HEK293 (cell line): ENCODE results near the gene HPSE.

ENCODE experiments used
- AEBP2 ChIP-seq: fragments of 450-650 bp; formaldehyde crosslinking; IDR thresholded peaks from 2 replicates; pipeline ENCODE4 v1.5.1; 2016; ENCODE audit warnings: missing biosample characterization, missing genetic modification characterization, borderline replicate concordance
- IKZF3 ChIP-seq: fragments of 450-650 bp; IDR thresholded peaks from 2 replicates; pipeline ENCODE4 v1.5.0; 2018; ENCODE audit warnings: missing biosample characterization, mild to moderate bottlenecking, missing genetic modification characterization, moderate library complexity
- KLF10 ChIP-seq: fragments of 450-650 bp; IDR thresholded peaks from 2 replicates; pipeline ENCODE4 v1.5.1; 2018; ENCODE audit warnings: missing biosample characterization, mild to moderate bottlenecking, missing genetic modification characterization
- KLF16 ChIP-seq: fragments of 450-650 bp; formaldehyde crosslinking; IDR thresholded peaks from 2 replicates; pipeline ENCODE4 v1.5.1; 2017; ENCODE audit warnings: missing biosample characterization, missing genetic modification characterization
- MYNN ChIP-seq: fragments of 450-650 bp; formaldehyde crosslinking; IDR thresholded peaks from 2 replicates; pipeline ENCODE4 v1.5.1; 2016; ENCODE audit warnings: missing biosample characterization, missing genetic modification characterization, borderline replicate concordance
- PBX3 ChIP-seq: sonication (generic); formaldehyde crosslinking; IDR thresholded peaks from 2 replicates; pipeline ENCODE4 v1.8.1; 2022; ENCODE audit warnings: mild to moderate bottlenecking, moderate library complexity, missing genetic modification reagents
- SALL2 ChIP-seq: fragments of 450-650 bp; formaldehyde crosslinking; IDR thresholded peaks from 2 replicates; pipeline ENCODE4 v1.5.0; 2017; ENCODE audit warnings: missing biosample characterization, mild to moderate bottlenecking, missing genetic modification characterization, borderline replicate concordance
- YY1 ChIP-seq: fragments of 450-650 bp; formaldehyde crosslinking; IDR thresholded peaks from 2 replicates; pipeline ENCODE4 v1.5.1; 2018; ENCODE audit warnings: missing biosample characterization, missing genetic modification characterization
- ZBTB1 ChIP-seq: fragments of 450-650 bp; formaldehyde crosslinking; IDR thresholded peaks from 2 replicates; pipeline ENCODE4 v1.5.1; 2016; ENCODE audit warnings: missing biosample characterization, missing genetic modification characterization
- ZBTB26 ChIP-seq: fragments of 450-650 bp; formaldehyde crosslinking; optimal IDR thresholded peaks from 2 replicates; pipeline ENCODE3; 2016; ENCODE audit warnings: missing biosample characterization, mild to moderate bottlenecking, missing genetic modification characterization
- ZFHX2 ChIP-seq: fragments of 450-650 bp; formaldehyde crosslinking; conservative IDR thresholded peaks from 2 replicates; pipeline ENCODE4 v1.5.1; 2016; ENCODE audit warnings: missing biosample characterization, missing genetic modification characterization
- ZNF202 ChIP-seq: fragments of 450-650 bp; formaldehyde crosslinking; IDR thresholded peaks from 2 replicates; pipeline ENCODE4 v1.5.1; 2016; ENCODE audit warnings: missing biosample characterization, missing genetic modification characterization, borderline replicate concordance
- ZNF248 ChIP-seq: fragments of 450-650 bp; formaldehyde crosslinking; IDR thresholded peaks from 2 replicates; pipeline ENCODE4 v1.5.1; 2017; ENCODE audit warnings: missing biosample characterization, missing genetic modification characterization
- ZNF514 ChIP-seq: fragments of 450-650 bp; formaldehyde crosslinking; IDR thresholded peaks from 2 replicates; pipeline ENCODE4 v1.5.1; 2016; ENCODE audit warnings: missing biosample characterization, missing genetic modification characterization
- ZNF518A ChIP-seq: fragments of 450-650 bp; formaldehyde crosslinking; conservative IDR thresholded peaks from 2 replicates; pipeline ENCODE4 v1.5.1; 2016; ENCODE audit warnings: low read depth, missing biosample characterization, missing genetic modification characterization
- ZNF529 ChIP-seq: fragments of 450-650 bp; formaldehyde crosslinking; IDR thresholded peaks from 2 replicates; pipeline ENCODE4 v1.5.1; 2017; ENCODE audit warnings: missing genetic modification characterization, missing biosample characterization; ENCODE audit not compliant: insufficient replicate concordance
- ZNF544 ChIP-seq: fragments of 450-650 bp; formaldehyde crosslinking; IDR thresholded peaks from 2 replicates; pipeline ENCODE4 v1.5.0; 2017; ENCODE audit warnings: missing biosample characterization, missing genetic modification characterization
- ZNF548 ChIP-seq: fragments of 450-650 bp; formaldehyde crosslinking; IDR thresholded peaks from 2 replicates; pipeline ENCODE4 v1.5.1; 2016; ENCODE audit warnings: missing biosample characterization, missing genetic modification characterization
- ZNF561 ChIP-seq: fragments of 450-650 bp; IDR thresholded peaks from 2 replicates; pipeline ENCODE4 v1.5.1; 2018; ENCODE audit warnings: missing biosample characterization, missing genetic modification characterization, borderline replicate concordance
- ZNF596 ChIP-seq: fragments of 450-650 bp; IDR thresholded peaks from 2 replicates; pipeline ENCODE4 v1.5.0; 2018; ENCODE audit warnings: missing biosample characterization, mild to moderate bottlenecking, missing genetic modification characterization, moderate library complexity
- ZNF654 ChIP-seq: fragments of 450-650 bp; formaldehyde crosslinking; IDR thresholded peaks from 2 replicates; pipeline ENCODE4 v1.5.1; 2016; ENCODE audit warnings: low read depth, missing biosample characterization, missing genetic modification characterization
- ZNF660 ChIP-seq: fragments of 450-650 bp; IDR thresholded peaks from 2 replicates; pipeline ENCODE4 v1.5.1; 2018; ENCODE audit warnings: missing biosample characterization, mild to moderate bottlenecking, missing genetic modification characterization
- ZNF664 ChIP-seq: fragments of 450-650 bp; formaldehyde crosslinking; IDR thresholded peaks from 2 replicates; pipeline ENCODE4 v1.5.1; 2016; ENCODE audit warnings: missing biosample characterization, missing genetic modification characterization
- ZNF677 ChIP-seq: fragments of 450-650 bp; IDR thresholded peaks from 2 replicates; pipeline ENCODE4 v1.5.0; 2018; ENCODE audit warnings: missing biosample characterization, mild to moderate bottlenecking, missing genetic modification characterization, moderate library complexity
- ZSCAN4 ChIP-seq: fragments of 450-650 bp; formaldehyde crosslinking; IDR thresholded peaks from 2 replicates; pipeline ENCODE4 v1.5.1; 2017; ENCODE audit warnings: missing biosample characterization, missing genetic modification characterization
- ZXDB ChIP-seq: fragments of 450-650 bp; formaldehyde crosslinking; IDR thresholded peaks from 2 replicates; pipeline ENCODE4 v1.5.1; 2016; ENCODE audit warnings: missing biosample characterization, missing genetic modification characterization

Gene HPSE

GRCh38 chr4:83284193-83285054, 50.2 kb downstream of the HPSE start, which contains the start of gene COQ2 (continued):
- TF ChIP-seq PBX3 (CRISPR knock-in tag) (0 out of 2 replicates have a peak, but pooled peaks have one; percentile 73), ZNF677 (tag by site-specific recombination) (no peak), ZNF596 (0 out of 2 replicates have a peak, but pooled peaks have one; percentile 32), ZNF561 (tag by site-specific recombination) (0 out of 2 replicates have a peak, but pooled peaks have one; percentile 59), IKZF3 (tag by site-specific recombination) (peak; percentile 64), ZNF548 (tag by site-specific recombination) (no peak), ZBTB1 (no peak), ZXDB (tag by site-specific recombination) (0 out of 2 replicates have a peak, but pooled peaks have one; percentile 16), ZNF654 (0 out of 2 replicates have a peak, but pooled peaks have one; percentile 5), AEBP2 (no peak), ZNF544 (tag by site-specific recombination) (no peak), KLF10 (tag by site-specific recombination) (peak; percentile 30; the same call in 1 of the 2 replicates), ZNF664 (tag by site-specific recombination) (no peak), ZFHX2 (tag by site-specific recombination) (0 out of 2 replicates have a peak, but pooled peaks have one; percentile 13), ZNF529 (no peak), MYNN (no peak), YY1 (tag by site-specific recombination) (peak; percentile 23; the same call in 1 of the 2 replicates), ZSCAN4 (tag by site-specific recombination) (no peak), ZNF660 (tag by site-specific recombination) (peak; percentile 41; the same call in 1 of the 2 replicates), ZBTB26 (tag by site-specific recombination) (peak; percentile 82), ZNF518A (no peak), KLF16 (tag by site-specific recombination) (peak; percentile 58; the same call in 1 of the 2 replicates), ZNF248 (no peak), SALL2 (no peak), ZNF514 (tag by site-specific recombination) (no peak), ZNF202 (no peak)
